Prostate gland (tissue), 2 donors: ENCODE data around the gene GCA. TPM values are rescaled to one million over a fixed set of nuclear protein-coding genes. Genes with fewer than 3 reads are reported as not detected.

Experiments
- DNase-seq: peaks from one replicate; pipeline ENCODE4 v3.0.0-alpha.2; 2019; ENCODE audit warnings: low spot score
- H3K27ac ChIP-seq, 2 donors: fragments of 200-600 bp; sonication (generic); 2 replicates each; pipeline ENCODE4 v1.5.1; 2017 to 2019
- H3K27me3 ChIP-seq: fragments of 200-600 bp; sonication (generic); replicated peaks from 2 replicates; pipeline ENCODE4 v1.5.1; 2019; ENCODE audit not compliant: insufficient read depth
- H3K36me3 ChIP-seq, 2 donors: fragments of 200-600 bp; sonication (generic); 1 replicate in 1 of 2; 2 replicates in 1 of 2; pipeline versions ENCODE4 v1.5.1 to v1.8.1; 2017 to 2019
- H3K4me1 ChIP-seq: fragments of 200-600 bp; sonication (generic); replicated peaks from 2 replicates; pipeline ENCODE4 v1.5.1; 2019
- H3K4me3 ChIP-seq, 2 donors: fragments of 200-600 bp; sonication (generic); 2 replicates each; pipeline ENCODE4 v1.5.1; 2017 to 2019
- H3K9me3 ChIP-seq: fragments of 200-600 bp; sonication (generic); 2 replicates; pipeline ENCODE4 v1.5.1; 2017
- POLR2A ChIP-seq: fragments of 450-650 bp; IDR thresholded peaks from one replicate; pipeline ENCODE4 v1.6.1; 2016; ENCODE audit warnings: antibody characterized with exemption, mild to moderate bottlenecking
- POLR2AphosphoS5 ChIP-seq: sonication (generic); formaldehyde crosslinking; IDR thresholded peaks from one replicate; pipeline ENCODE4 v1.6.1; 2017; ENCODE audit warnings: antibody characterized with exemption
- WGBS: methylation state at CpG from one replicate; pipeline ENCODE4 v1.1.5; 2018; 5-methylcytosine and 5-hydroxymethylcytosine counted together
- intact Hi-C: fragments of 100-400 bp; cut with DNase I; formaldehyde crosslinking; loops from one replicate; pipeline ENCODE4 v1.14.2; 2022
- total RNA-seq, 2 donors: library from RNA; depleted of rRNA; stranded (reverse); fragments of >200 nt; gene quantifications; one replicate each; pipeline ENCODE4 v1.1.0, GENCODE V29; 2016
- TF ChIP-seq, protein P1 (sequence below), 4 experiments: fragments of 200-600 bp in 2 of 4; fragments of 450-650 bp in 2 of 4; sonication (generic) in 2 of 4; IDR thresholded peaks; 1 replicate in 3 of 4; 2 replicates in 1 of 4; pipeline ENCODE4 v1.5.1; 2016 to 2019; ENCODE audit warnings: antibody characterized with exemption in 4 of 4, mild to moderate bottlenecking in 2 of 4, moderate library complexity in 2 of 4

GCA gene
- total RNA-seq, 2 donors from 2014 or later = 29.5 to 42.9 TPM

DNA sequence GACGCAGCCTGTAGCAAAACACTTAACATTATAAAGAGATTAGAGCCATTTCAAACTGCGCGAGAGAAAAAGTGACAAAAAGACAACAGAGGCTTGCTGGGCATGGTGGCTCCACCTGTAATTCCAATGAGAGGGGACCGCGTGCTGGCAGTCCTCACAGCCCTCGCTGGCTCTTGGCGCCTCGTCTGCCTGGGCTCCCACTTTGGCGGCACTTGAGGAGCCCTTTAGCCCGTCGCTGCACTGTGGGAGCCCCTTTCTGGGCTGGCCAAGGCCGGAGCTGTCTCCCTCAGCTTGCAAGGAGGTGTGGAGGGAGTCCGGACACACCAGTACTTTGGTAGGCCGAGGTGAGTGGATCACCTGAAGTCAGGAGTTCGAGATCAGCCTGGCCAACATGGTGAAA lies 16.1 kb upstream of the GCA start:
- no peaks in the 10 kb centered on the region for H3K4me1 ChIP-seq
- no peak overlapping the region for H3K4me3 ChIP-seq
- no peaks in the 10 kb centered on the region for H3K9me3 ChIP-seq
- TF ChIP-seq, protein P1, sequence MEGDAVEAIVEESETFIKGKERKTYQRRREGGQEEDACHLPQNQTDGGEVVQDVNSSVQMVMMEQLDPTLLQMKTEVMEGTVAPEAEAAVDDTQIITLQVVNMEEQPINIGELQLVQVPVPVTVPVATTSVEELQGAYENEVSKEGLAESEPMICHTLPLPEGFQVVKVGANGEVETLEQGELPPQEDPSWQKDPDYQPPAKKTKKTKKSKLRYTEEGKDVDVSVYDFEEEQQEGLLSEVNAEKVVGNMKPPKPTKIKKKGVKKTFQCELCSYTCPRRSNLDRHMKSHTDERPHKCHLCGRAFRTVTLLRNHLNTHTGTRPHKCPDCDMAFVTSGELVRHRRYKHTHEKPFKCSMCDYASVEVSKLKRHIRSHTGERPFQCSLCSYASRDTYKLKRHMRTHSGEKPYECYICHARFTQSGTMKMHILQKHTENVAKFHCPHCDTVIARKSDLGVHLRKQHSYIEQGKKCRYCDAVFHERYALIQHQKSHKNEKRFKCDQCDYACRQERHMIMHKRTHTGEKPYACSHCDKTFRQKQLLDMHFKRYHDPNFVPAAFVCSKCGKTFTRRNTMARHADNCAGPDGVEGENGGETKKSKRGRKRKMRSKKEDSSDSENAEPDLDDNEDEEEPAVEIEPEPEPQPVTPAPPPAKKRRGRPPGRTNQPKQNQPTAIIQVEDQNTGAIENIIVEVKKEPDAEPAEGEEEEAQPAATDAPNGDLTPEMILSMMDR (IDR thresholded peaks at IDR 0.05) = no peak
- no peak for TF ChIP-seq POLR2A
- no peak for TF ChIP-seq POLR2AphosphoS5
- H3K36me3 ChIP-seq = no peaks in the 10 kb centered on the region
- H3K27ac ChIP-seq = no peak overlapping the region
- WGBS = 96% methylated on average over 15 of the region's 15 CpGs
- intact Hi-C loops = no loop called here
- DNase-seq = no peak
- H3K27me3 ChIP-seq = no peaks in the 10 kb centered on the region

DNA sequence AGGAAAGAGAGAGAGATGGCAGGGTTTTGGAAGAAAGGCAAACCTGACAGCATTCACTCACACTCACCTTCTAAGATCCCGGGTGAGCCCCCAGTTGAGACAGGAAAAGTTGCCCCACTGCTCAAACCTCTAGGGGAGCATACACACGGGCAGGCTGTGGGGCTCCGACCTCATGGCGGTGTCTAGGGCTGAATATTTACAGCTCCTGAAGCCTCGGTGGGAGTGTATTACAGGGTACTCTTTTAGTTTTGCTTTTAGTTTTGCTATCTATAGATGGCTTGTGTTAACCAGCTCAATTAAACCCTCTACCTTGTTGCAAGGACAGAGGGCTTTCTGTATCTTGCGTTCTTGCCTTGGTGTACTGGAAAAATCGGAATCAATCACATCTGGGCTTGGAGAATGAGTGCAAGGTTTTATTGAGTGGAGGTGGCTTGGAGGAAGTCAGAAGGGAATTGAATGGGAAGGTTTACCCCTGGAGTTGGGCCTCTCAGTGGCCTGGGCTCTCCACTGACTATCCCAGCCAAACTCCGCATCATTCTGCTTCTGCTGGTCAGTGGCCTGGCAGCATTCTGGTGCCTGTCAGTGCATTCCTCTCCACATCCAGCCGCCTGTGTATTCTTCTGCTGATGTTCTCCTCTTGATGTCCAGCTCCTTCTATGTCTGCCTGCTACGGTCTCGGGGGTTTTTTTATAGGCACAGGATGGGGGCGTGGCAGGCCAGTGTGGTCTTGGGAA lies 15.3 kb upstream of the GCA start:
- no peak for TF ChIP-seq POLR2AphosphoS5
- no peak for TF ChIP-seq POLR2A
- intact Hi-C loops = no loop called here
- Histone ChIP-seq H3K36me3 (no peaks in the 10 kb centered on the region), H3K4me1 (no peaks in the 10 kb centered on the region), H3K9me3 (no peaks in the 10 kb centered on the region), H3K27me3 (no peaks in the 10 kb centered on the region), H3K27ac (no peak overlapping the region), H3K4me3 (no peak overlapping the region)
- DNase-seq = no peak
- 91% methylated on average over 12 of the region's 12 CpGs for WGBS

DNA sequence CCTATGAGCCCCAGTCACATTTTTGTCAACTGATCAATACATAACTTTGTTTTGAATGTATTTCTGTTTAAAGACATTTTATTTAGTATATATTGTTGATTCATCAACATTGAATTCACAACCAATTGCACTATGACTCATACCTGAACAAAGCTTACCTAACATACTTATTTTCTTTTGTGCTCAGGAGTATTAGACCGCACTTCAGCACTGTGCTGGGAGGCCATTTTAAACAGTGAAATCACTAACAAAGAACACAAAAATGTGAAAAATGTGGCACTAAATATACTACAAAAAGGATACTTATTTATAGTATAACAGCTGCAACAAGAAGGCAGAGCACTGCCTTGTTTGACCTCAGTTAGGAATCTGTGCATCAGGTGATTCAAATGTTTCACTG lies 13.1 kb upstream of the GCA start:
- intact Hi-C loops = no loop called here
- no peak for DNase-seq
- Histone ChIP-seq H3K4me3 (no peak overlapping the region), H3K9me3 (no peaks in the 10 kb centered on the region), H3K27ac (no peak overlapping the region), H3K36me3 (no peaks in the 10 kb centered on the region), H3K27me3 (no peaks in the 10 kb centered on the region), H3K4me1 (no peaks in the 10 kb centered on the region)
- TF ChIP-seq POLR2A (no peak), POLR2AphosphoS5 (no peak)
- TF ChIP-seq, protein P1 (IDR thresholded peaks at IDR 0.05) = no peak
- 92% methylated on average over 1 of the region's 1 CpG for WGBS

DNA sequence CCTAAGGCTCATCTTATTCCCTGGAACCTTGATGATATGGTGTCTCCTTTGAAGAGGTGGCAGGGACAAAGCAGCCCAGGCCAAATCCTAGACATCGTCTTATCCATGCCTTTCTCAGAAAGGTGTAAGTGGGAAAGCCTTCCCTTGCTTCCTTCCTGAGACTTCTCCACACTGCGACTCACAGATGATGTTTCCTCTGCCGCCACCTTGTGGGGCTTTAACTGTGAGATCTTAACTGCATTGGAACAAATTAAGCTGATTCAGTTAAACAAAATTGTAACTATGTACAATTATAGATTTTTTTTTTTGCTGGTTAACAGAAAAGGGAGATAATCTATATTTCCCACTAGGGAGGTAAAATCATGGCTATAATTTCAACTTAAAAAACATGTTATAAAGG lies 10.0 kb upstream of the GCA start:
- 19% methylated on average over 3 of the region's 3 CpGs for WGBS
- no peak overlapping the region for H3K27ac ChIP-seq
- no peak for DNase-seq
- no peak overlapping the region for H3K4me3 ChIP-seq
- H3K36me3 ChIP-seq = no peaks in the 10 kb centered on the region
- H3K9me3 ChIP-seq = no peaks in the 10 kb centered on the region
- H3K4me1 ChIP-seq = no peaks in the 10 kb centered on the region
- TF ChIP-seq POLR2A = no peak
- TF ChIP-seq, protein P1 (IDR thresholded peaks at IDR 0.05) = peak in 2 of 4 experiments; percentile 16 to 29
- H3K27me3 ChIP-seq = no peaks in the 10 kb centered on the region
- intact Hi-C loops = no loop called here

DNA sequence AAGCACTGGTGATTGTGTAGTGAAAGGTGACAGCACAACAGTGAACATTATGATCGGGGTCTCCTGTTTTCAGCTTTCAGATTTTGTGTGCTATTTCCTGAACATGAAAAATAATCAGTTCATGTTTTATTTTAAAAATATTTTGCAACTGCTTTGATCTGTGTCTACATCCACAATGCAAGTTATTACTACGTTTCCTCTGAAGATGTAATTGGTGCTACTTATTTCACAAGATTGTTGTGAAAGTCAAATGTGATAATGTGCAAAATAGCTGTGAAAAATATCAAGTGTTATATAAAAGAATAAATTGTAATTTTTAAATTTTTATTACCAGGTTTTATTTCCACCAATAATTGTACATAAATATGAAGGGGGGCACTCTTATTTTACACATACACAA lies 6.1 kb upstream of the GCA start:
- intact Hi-C loops = no loop called here
- H3K27ac ChIP-seq = no peak overlapping the region
- WGBS = 84% methylated on average over 2 of the region's 2 CpGs
- no peaks in the 10 kb centered on the region for H3K27me3 ChIP-seq
- no peak overlapping the region for H3K4me3 ChIP-seq
- H3K4me1 ChIP-seq = no peaks in the 10 kb centered on the region
- no peaks in the 10 kb centered on the region for H3K36me3 ChIP-seq
- H3K9me3 ChIP-seq = no peaks in the 10 kb centered on the region
- no peak for TF ChIP-seq POLR2A
- TF ChIP-seq, protein P1 (IDR thresholded peaks at IDR 0.05) = no peak
- no peak for TF ChIP-seq POLR2AphosphoS5
- DNase-seq = no peak
